ENCODE measurements around the gene ITGB1BP1. TPM values are rescaled to one million over a fixed set of nuclear protein-coding genes. Genes with fewer than 3 reads are reported as not detected.

The ITGB1BP1 gene
- total and polyA plus RNA-seq, 8 donors: 71.5 to 89.2 (median 79.2) TPM

DNA sequence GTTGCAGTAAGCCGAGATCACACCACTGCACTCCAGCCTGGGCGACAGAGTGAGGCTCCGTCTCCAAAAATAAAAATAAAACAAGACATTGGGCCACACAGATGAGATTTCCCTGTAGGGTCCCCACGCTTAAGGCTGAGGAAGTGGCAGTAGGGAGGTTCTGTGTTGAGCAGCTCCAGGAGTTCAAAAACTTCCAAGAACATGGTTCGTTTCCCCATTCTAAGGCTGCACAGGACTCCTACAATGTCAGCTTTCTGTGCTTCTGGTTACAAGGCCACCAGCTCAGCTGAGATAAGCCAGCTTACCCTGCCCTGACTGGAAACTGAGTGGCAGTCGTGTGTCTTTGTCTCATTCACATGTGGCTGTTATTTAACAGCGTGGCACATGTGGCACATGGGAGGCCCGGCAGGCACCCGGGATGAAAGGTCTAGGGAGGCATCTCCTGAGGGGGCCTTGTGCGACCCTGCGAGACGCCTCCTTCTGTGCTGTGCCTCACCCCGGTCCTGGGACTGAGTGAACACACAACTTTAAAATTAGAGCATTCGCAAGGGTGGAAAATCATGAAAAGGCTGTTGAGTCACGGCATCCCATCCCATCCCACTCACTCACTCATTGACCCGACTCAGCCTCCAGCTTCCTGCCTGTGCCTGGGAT is 7.7 kb downstream of the ITGB1BP1 start:
- Histone ChIP-seq H3K27ac (no peak overlapping the region), H3K4me3 (no peak overlapping the region), H3K4me1 (no peaks in the 10 kb centered on the region), H3K27me3 (no peaks in the 10 kb centered on the region), H3K9me3 (no peaks in the 10 kb centered on the region), H3K36me3 (peaks cover 0 to 47% of the 10 kb centered on the region in 2 donors)
- intact Hi-C loops (cut with DNase I): no loop called here
- no peak for ATAC-seq
- DNase-seq: no peak
- TF ChIP-seq, protein P1, sequence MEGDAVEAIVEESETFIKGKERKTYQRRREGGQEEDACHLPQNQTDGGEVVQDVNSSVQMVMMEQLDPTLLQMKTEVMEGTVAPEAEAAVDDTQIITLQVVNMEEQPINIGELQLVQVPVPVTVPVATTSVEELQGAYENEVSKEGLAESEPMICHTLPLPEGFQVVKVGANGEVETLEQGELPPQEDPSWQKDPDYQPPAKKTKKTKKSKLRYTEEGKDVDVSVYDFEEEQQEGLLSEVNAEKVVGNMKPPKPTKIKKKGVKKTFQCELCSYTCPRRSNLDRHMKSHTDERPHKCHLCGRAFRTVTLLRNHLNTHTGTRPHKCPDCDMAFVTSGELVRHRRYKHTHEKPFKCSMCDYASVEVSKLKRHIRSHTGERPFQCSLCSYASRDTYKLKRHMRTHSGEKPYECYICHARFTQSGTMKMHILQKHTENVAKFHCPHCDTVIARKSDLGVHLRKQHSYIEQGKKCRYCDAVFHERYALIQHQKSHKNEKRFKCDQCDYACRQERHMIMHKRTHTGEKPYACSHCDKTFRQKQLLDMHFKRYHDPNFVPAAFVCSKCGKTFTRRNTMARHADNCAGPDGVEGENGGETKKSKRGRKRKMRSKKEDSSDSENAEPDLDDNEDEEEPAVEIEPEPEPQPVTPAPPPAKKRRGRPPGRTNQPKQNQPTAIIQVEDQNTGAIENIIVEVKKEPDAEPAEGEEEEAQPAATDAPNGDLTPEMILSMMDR (IDR thresholded peaks at IDR 0.05): no peak

- TF ChIP-seq, protein P1 (IDR thresholded peaks at IDR 0.05): no peak
- no peaks in the 10 kb centered on the region for H3K27me3 ChIP-seq
- intact Hi-C loops (cut with DNase I): no loop called here
- ATAC-seq (no peak), DNase-seq (no peak)
- no peak overlapping the region for H3K27ac ChIP-seq
- peaks cover 0 to 75% of the 10 kb centered on the region in 2 donors for H3K36me3 ChIP-seq
- H3K9me3 ChIP-seq: no peaks in the 10 kb centered on the region
- H3K4me1 ChIP-seq: no peaks in the 10 kb centered on the region
- no peak overlapping the region for H3K4me3 ChIP-seq
Measured at GRCh38 chr2:9412781-9413180, 10.5 kb downstream of the ITGB1BP1 start.

DNA sequence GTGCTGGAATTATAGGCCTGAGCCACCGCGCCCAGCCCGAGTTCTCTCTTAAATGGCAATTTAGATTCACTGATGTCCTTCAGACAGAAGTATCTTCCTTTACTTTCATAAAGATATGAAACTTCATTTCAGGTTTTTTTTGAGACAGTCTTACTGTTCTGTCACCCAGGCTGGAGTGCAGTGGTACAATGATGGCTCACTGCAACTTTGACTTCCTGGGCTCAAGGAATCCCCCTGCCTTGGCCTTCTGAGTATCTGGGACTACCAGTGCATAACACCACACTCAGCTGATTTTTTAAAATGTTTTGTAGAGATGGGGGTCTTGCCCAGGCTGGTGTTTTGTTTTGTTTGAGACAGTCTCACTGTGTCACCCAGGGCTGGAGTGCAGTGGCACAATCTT is 13.2 kb downstream of the ITGB1BP1 start:
- Histone ChIP-seq H3K9me3 (no peaks in the 10 kb centered on the region), H3K27me3 (no peaks in the 10 kb centered on the region), H3K4me3 (no peak overlapping the region), H3K27ac (no peak overlapping the region), H3K4me1 (no peaks in the 10 kb centered on the region), H3K36me3 (peaks cover 0 to 79% of the 10 kb centered on the region in 2 donors)
- ATAC-seq (no peak), DNase-seq (no peak)
- TF ChIP-seq, protein P1 (IDR thresholded peaks at IDR 0.05): no peak
- intact Hi-C loops (cut with DNase I): no loop called here

GRCh38 chr2:9408641-9409151 is 14.6 kb downstream of the ITGB1BP1 start:
- intact Hi-C loops (cut with DNase I): no loop called here
- no peak for ATAC-seq
- peaks cover 0 to 70% of the 10 kb centered on the region in 2 donors for H3K36me3 ChIP-seq

DNA sequence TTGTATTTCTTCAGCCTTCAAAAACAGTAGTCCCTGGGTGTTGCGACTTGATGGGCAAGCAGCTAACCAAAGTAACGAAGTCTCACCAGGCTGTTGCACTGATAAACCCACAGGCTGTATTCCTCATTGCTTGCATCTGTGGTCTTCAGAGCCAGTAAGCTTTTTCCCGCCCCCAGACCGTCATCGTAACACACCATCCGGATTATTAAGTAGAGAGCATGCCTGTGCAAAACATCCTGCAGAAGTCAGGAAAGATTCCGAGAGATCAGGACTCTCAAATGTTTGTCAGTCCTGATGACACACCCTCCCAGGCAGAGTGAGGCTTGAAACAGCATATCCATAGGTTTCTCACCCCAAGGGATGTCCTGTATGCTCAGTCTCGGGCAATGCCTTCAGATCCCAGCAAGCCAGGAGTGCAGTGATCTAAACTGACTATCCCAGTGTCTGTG is 15.9 kb downstream of the ITGB1BP1 start:
- Histone ChIP-seq H3K36me3 (peaks cover 0 to 72% of the 10 kb centered on the region in 2 donors), H3K4me1 (no peaks in the 10 kb centered on the region), H3K4me3 (no peak overlapping the region), H3K27me3 (no peaks in the 10 kb centered on the region), H3K27ac (no peak overlapping the region), H3K9me3 (no peaks in the 10 kb centered on the region)
- ATAC-seq: no peak
- no peak for DNase-seq
- intact Hi-C loops (cut with DNase I): no loop called here
- TF ChIP-seq, protein P1 (IDR thresholded peaks at IDR 0.05): no peak

More at GRCh38 chr2:9408641-9409151, 14.6 kb downstream of the ITGB1BP1 start:
- Histone ChIP-seq H3K27ac (no peak overlapping the region), H3K27me3 (no peaks in the 10 kb centered on the region), H3K9me3 (no peaks in the 10 kb centered on the region), H3K4me1 (no peaks in the 10 kb centered on the region), H3K4me3 (no peak overlapping the region)
- peak in 1 of 4 donors; percentile 7 for DNase-seq
- TF ChIP-seq, protein P1 (IDR thresholded peaks at IDR 0.05): no peak

Data from left lung (tissue), 10 donors.